PFSK-1 (cell line): ENCODE results near the gene CP.

Experiments used
- POLR2AphosphoS5 ChIP-seq: IDR thresholded peaks from 2 replicates; pipeline ENCODE4 v1.6.1; 2012; ENCODE audit warnings: low read depth, mild to moderate bottlenecking, control low read depth, low read length, moderate library complexity
- TF ChIP-seq, protein P1 (sequence below), 2 experiments: IDR thresholded peaks; 2 replicates each; pipeline versions ENCODE4 v1.6.1 to v1.8.0; 2011 to 2012; ENCODE audit warnings: low read depth in 2 of 2, low read length in 2 of 2, control low read depth in 1 of 2, inconsistent platforms in 1 of 2, mild to moderate bottlenecking in 1 of 2, moderate library complexity in 1 of 2; ENCODE audit not compliant: insufficient read depth in 1 of 2

DNA sequence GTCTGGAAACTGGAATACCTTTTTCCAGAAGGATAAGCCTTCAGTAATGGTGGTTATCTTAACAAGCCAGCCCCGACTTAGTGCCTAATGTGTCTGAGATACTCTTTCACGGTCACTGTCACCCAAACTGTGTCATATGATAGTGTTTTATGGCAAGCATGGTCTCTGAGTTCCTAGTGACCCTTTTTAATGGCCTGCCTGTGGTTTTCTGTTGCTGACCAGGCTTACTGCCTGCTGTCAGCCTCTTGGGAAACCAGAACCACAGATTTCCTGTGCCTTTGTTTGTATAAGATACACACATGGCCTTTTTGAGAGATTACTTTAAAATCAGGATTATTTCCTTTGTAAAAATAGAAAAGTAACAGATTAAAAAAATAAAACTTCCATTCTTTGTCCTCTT is 69.8 kb downstream of the CP start:
- TF ChIP-seq POLR2AphosphoS5: no peak
- TF ChIP-seq, protein P1, sequence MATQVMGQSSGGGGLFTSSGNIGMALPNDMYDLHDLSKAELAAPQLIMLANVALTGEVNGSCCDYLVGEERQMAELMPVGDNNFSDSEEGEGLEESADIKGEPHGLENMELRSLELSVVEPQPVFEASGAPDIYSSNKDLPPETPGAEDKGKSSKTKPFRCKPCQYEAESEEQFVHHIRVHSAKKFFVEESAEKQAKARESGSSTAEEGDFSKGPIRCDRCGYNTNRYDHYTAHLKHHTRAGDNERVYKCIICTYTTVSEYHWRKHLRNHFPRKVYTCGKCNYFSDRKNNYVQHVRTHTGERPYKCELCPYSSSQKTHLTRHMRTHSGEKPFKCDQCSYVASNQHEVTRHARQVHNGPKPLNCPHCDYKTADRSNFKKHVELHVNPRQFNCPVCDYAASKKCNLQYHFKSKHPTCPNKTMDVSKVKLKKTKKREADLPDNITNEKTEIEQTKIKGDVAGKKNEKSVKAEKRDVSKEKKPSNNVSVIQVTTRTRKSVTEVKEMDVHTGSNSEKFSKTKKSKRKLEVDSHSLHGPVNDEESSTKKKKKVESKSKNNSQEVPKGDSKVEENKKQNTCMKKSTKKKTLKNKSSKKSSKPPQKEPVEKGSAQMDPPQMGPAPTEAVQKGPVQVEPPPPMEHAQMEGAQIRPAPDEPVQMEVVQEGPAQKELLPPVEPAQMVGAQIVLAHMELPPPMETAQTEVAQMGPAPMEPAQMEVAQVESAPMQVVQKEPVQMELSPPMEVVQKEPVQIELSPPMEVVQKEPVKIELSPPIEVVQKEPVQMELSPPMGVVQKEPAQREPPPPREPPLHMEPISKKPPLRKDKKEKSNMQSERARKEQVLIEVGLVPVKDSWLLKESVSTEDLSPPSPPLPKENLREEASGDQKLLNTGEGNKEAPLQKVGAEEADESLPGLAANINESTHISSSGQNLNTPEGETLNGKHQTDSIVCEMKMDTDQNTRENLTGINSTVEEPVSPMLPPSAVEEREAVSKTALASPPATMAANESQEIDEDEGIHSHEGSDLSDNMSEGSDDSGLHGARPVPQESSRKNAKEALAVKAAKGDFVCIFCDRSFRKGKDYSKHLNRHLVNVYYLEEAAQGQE (IDR thresholded peaks at IDR 0.05; ENCODE audit: insufficient read depth in 1 of 2, low read depth in 2 of 2, low read length in 2 of 2): no peak
